Bronchial epithelial cell (primary cell): Measurements from ENCODE around the gene PCSK2. TPM values are rescaled to one million over a fixed set of nuclear protein-coding genes. Genes with fewer than 3 reads are reported as not detected.

Source experiments
- DNase-seq: peaks from one replicate; pipeline ENCODE4 v3.0.0-alpha.2; 2010; ENCODE audit warnings: low read depth
- FAIRE-seq: peaks from 2 replicates; lab custom pipeline; 2011; peaks lifted over from hg19 to GRCh38; lab: Jason Lieb, UNC
- H3K27me3 ChIP-seq: 2 replicates; pipeline ENCODE4 v1.5.1; 2011; ENCODE audit warnings: low read length; ENCODE audit not compliant: control insufficient read depth, insufficient read depth
- H3K36me3 ChIP-seq: 2 replicates; pipeline ENCODE4 v1.5.1; 2011; ENCODE audit warnings: low read length; ENCODE audit not compliant: control insufficient read depth, insufficient read depth
- H3K4me3 ChIP-seq: 2 replicates; pipeline ENCODE4 v1.5.1; 2011; ENCODE audit warnings: mild to moderate bottlenecking, low read depth, low read length, control low read depth
- CTCF ChIP-seq: IDR thresholded peaks from 2 replicates; pipeline ENCODE4 v1.5.1; 2011; ENCODE audit warnings: mild to moderate bottlenecking, moderate library complexity, low read length, control low read depth, inconsistent platforms; ENCODE audit not compliant: insufficient read depth, severe bottlenecking
- total RNA-seq: library from RNA; depleted of rRNA; stranded (reverse); fragments of >200 nt; gene quantifications from 2 replicates; pipeline ENCODE4 v1.2.1, GENCODE V29; 2014

PCSK2 gene
- total RNA-seq, 1 donor from 2014 or later, result not detected

GRCh38 chr20:17468073-17468840 lies 241.4 kb downstream of the PCSK2 start:
- H3K4me3 ChIP-seq, result no peak overlapping the region
- TF ChIP-seq CTCF, result no peak
- H3K27me3 ChIP-seq, result no peaks in the 10 kb centered on the region
- DNase-seq, result no peak
- no peak for FAIRE-seq
- no peaks in the 10 kb centered on the region for H3K36me3 ChIP-seq

- FAIRE-seq (no peak), DNase-seq (no peak)
- Histone ChIP-seq H3K4me3 (no peak overlapping the region), H3K27me3 (no peaks in the 10 kb centered on the region), H3K36me3 (no peaks in the 10 kb centered on the region)
- TF ChIP-seq CTCF, result no peak
These were observed 242.6 kb downstream of the PCSK2 start for GRCh38 chr20:17469246-17470030.

- FAIRE-seq (no peak), DNase-seq (no peak)
- TF ChIP-seq CTCF, result no peak
- Histone ChIP-seq H3K4me3 (no peak overlapping the region), H3K27me3 (no peaks in the 10 kb centered on the region), H3K36me3 (no peaks in the 10 kb centered on the region)
These were observed 243.7 kb downstream of the PCSK2 start for GRCh38 chr20:17470521-17470920.

- no peak for TF ChIP-seq CTCF
- DNase-seq, result no peak
- Histone ChIP-seq H3K27me3 (no peaks in the 10 kb centered on the region), H3K4me3 (no peak overlapping the region), H3K36me3 (no peaks in the 10 kb centered on the region)
- no peak for FAIRE-seq
These were observed 244.1 kb downstream of the PCSK2 start for GRCh38 chr20:17470973-17471372.

GRCh38 chr20:17471606-17472187 lies 244.9 kb downstream of the PCSK2 start:
- H3K4me3 ChIP-seq, result no peak overlapping the region
- DNase-seq, result no peak
- no peak for TF ChIP-seq CTCF
- H3K36me3 ChIP-seq, result no peaks in the 10 kb centered on the region
- FAIRE-seq, result no peak
- H3K27me3 ChIP-seq, result no peaks in the 10 kb centered on the region
